Measurements from ENCODE around the gene MMP20. TPM values are rescaled to one million over a fixed set of nuclear protein-coding genes. Genes with fewer than 3 reads are reported as not detected.

Gene MMP20
- total and polyA plus RNA-seq, 2 donors (not counting 3 experiments of a cell fraction or from before 2014, with no cell fraction given), result not detected

DNA sequence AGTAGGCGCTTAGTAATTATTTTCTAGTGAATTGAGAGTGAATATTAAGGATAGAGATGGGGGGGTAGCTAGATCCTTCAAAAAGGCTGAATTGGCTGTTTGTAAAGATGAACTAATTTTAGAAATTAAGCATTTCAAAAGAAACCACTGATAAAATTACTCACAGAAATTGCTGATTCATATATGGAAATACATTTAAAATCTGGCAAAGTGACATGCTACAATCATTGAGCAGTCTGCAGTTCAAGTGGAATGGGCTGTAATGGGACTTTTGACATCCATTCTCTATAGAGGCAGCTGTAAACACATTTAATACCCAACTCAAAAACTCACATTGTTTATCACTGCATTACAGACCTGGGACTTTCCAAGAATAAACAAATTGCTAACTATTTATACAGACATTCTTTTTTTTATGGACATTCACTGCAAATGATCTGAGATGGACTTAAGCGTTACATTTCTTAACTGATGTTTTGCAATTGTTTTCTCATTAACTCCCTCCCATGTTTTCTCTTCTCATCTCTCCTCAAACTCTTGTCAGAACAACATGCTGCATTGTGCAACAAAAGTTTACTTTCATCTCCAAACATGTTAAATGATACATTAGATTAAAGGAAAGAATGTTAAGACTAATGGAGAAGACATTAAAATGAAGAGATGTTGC, 52.4 kb downstream of the MMP20 start:
- no peaks in the 10 kb centered on the region for H4K20me1 ChIP-seq (replicated peaks; ENCODE audit: control insufficient read depth, extremely low read depth, insufficient read depth, low read length)
- H3K79me2 ChIP-seq (ENCODE audit: control insufficient read depth, insufficient read depth, low read length), result no peaks in the 10 kb centered on the region
- FAIRE-seq (no peak), DNase-seq (ENCODE audit: low read depth, low spot score) (no peak)
- no peak overlapping the region for H3K4me3 ChIP-seq (replicated peaks in 1 of 3; ENCODE audit: insufficient read depth in 1 of 3, low read depth in 1 of 3, low read length in 3 of 3)
- H3K27me3 ChIP-seq (ENCODE audit: control insufficient read depth in 2 of 2, insufficient read depth in 2 of 2, low read length in 2 of 2), result no peaks in the 10 kb centered on the region
- BruUV-seq (replicated peaks), result no TSS peak
- H3K4me1 ChIP-seq (ENCODE audit: control insufficient read depth, extremely low read depth, insufficient read depth, low read length), result peaks cover 4% of the 10 kb centered on the region
- POLR2A ChIA-PET, result no interaction called here
- no peaks in the 10 kb centered on the region for H3K9me1 ChIP-seq (replicated peaks; ENCODE audit: control insufficient read depth, extremely low read depth, insufficient read depth, low read length)
- H2AFZ ChIP-seq (ENCODE audit: low read depth, low read length), result no peak overlapping the region
- dilution Hi-C loops (cut with MboI; ENCODE audit: extremely low pct_ligation_motif_present, low sequenced_read_pairs) (no loop called here), intact Hi-C loops (cut with micrococcal nuclease) (no loop called here)
- H3K27ac ChIP-seq (ENCODE audit: insufficient read depth, low read depth, low read length), result no peak overlapping the region
- H3K36me3 ChIP-seq (ENCODE audit: control insufficient read depth in 2 of 2, extremely low read depth in 1 of 2, insufficient read depth in 2 of 2, low read length in 2 of 2), result no peaks in the 10 kb centered on the region
- CTCF ChIA-PET, result interaction anchor here (1.4 to 2.2 kb wide), 2 partner anchors 41 to 94 kb away, joined by 3 to 4 read pairs; no protein-coding TSS in a partner anchor
- no peak overlapping the region for H3K4me2 ChIP-seq (ENCODE audit: insufficient read depth, low read length)
- H3K9me3 ChIP-seq (replicated peaks; ENCODE audit: control insufficient read depth, insufficient read depth, low read length), result no peaks in the 10 kb centered on the region
- H3K9ac ChIP-seq (replicated peaks; ENCODE audit: extremely low read depth, insufficient read depth, low read length), result no peak overlapping the region
- TF ChIP-seq MYC (IDR thresholded peaks at IDR 0.05; ENCODE audit: low read depth, low read length), result no peak
- no peak for TF ChIP-seq GATA2 (IDR thresholded peaks at IDR 0.05; ENCODE audit: insufficient read depth, insufficient read length, low read depth, low read length)
- TF ChIP-seq, protein P1, sequence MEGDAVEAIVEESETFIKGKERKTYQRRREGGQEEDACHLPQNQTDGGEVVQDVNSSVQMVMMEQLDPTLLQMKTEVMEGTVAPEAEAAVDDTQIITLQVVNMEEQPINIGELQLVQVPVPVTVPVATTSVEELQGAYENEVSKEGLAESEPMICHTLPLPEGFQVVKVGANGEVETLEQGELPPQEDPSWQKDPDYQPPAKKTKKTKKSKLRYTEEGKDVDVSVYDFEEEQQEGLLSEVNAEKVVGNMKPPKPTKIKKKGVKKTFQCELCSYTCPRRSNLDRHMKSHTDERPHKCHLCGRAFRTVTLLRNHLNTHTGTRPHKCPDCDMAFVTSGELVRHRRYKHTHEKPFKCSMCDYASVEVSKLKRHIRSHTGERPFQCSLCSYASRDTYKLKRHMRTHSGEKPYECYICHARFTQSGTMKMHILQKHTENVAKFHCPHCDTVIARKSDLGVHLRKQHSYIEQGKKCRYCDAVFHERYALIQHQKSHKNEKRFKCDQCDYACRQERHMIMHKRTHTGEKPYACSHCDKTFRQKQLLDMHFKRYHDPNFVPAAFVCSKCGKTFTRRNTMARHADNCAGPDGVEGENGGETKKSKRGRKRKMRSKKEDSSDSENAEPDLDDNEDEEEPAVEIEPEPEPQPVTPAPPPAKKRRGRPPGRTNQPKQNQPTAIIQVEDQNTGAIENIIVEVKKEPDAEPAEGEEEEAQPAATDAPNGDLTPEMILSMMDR (IDR thresholded peaks at IDR 0.05; ENCODE audit: extremely low read depth in 1 of 2, insufficient read depth in 1 of 2, low read depth in 1 of 2, low read length in 2 of 2), result no peak
- no peak for TF ChIP-seq POLR2AphosphoS5 (IDR thresholded peaks at IDR 0.05; ENCODE audit: insufficient read depth, low read depth, low read length)
- TF ChIP-seq POLR2A (IDR thresholded peaks at IDR 0.05; ENCODE audit: low read depth, low read length), result no peak

DNA sequence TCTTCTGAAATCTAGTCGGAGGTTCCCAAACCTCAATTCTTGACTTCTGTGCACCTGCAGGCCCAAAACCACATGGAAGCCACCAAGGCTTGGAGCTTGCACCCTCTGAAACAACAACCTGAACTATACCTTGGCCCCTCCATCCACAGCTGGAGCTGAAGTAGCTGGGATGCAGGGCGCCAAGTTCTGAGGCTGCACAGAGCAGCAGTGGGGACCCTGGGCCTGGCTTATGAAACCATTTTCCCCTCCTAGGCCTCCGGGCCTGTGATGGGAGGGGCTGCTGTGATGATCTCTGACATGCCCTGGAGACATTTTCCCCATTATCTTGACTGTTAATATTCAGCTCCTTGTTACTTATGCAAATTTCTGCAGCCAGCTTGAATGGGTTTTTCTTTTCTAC, 56.3 kb downstream of the MMP20 start:
- Histone ChIP-seq H3K27ac (ENCODE audit: insufficient read depth, low read depth, low read length) (no peak overlapping the region), H3K4me2 (ENCODE audit: insufficient read depth, low read length) (no peak overlapping the region), H4K20me1 (replicated peaks; ENCODE audit: control insufficient read depth, extremely low read depth, insufficient read depth, low read length) (no peaks in the 10 kb centered on the region), H3K4me3 (replicated peaks in 1 of 3; ENCODE audit: insufficient read depth in 1 of 3, low read depth in 1 of 3, low read length in 3 of 3) (no peak overlapping the region), H3K4me1 (ENCODE audit: control insufficient read depth, extremely low read depth, insufficient read depth, low read length) (peaks cover 3% of the 10 kb centered on the region), H2AFZ (ENCODE audit: low read depth, low read length) (no peak overlapping the region), H3K36me3 (ENCODE audit: control insufficient read depth in 2 of 2, extremely low read depth in 1 of 2, insufficient read depth in 2 of 2, low read length in 2 of 2) (no peaks in the 10 kb centered on the region), H3K9me3 (replicated peaks; ENCODE audit: control insufficient read depth, insufficient read depth, low read length) (no peaks in the 10 kb centered on the region), H3K27me3 (ENCODE audit: control insufficient read depth in 2 of 2, insufficient read depth in 2 of 2, low read length in 2 of 2) (no peaks in the 10 kb centered on the region), H3K9me1 (replicated peaks; ENCODE audit: control insufficient read depth, extremely low read depth, insufficient read depth, low read length) (no peaks in the 10 kb centered on the region), H3K9ac (replicated peaks; ENCODE audit: extremely low read depth, insufficient read depth, low read length) (no peak overlapping the region), H3K79me2 (ENCODE audit: control insufficient read depth, insufficient read depth, low read length) (no peaks in the 10 kb centered on the region)
- FAIRE-seq (no peak), DNase-seq (ENCODE audit: low read depth, low spot score) (no peak)
- dilution Hi-C loops (cut with MboI; ENCODE audit: extremely low pct_ligation_motif_present, low sequenced_read_pairs), result no loop called here
- intact Hi-C loops (cut with micrococcal nuclease), result no loop called here
- TF ChIP-seq, protein P2, sequence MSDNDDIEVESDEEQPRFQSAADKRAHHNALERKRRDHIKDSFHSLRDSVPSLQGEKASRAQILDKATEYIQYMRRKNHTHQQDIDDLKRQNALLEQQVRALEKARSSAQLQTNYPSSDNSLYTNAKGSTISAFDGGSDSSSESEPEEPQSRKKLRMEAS (IDR thresholded peaks at IDR 0.05; ENCODE audit: insufficient read depth, insufficient read length), result no peak
- no peak for TF ChIP-seq FOS (IDR thresholded peaks at IDR 0.05; ENCODE audit: borderline replicate concordance, insufficient read depth, low read length)
- no peak for TF ChIP-seq JUN (IDR thresholded peaks at IDR 0.05; ENCODE audit: borderline replicate concordance, insufficient read depth, insufficient read length, low read depth)
- no peak for TF ChIP-seq MYC (IDR thresholded peaks at IDR 0.05; ENCODE audit: low read depth, low read length)
- TF ChIP-seq GATA2 (IDR thresholded peaks at IDR 0.05; ENCODE audit: insufficient read depth, insufficient read length, low read depth, low read length), result no peak
- TF ChIP-seq EZH2 (IDR thresholded peaks at IDR 0.05; ENCODE audit: borderline replicate concordance, low read depth, low read length, severe bottlenecking), result no peak
- TF ChIP-seq, protein P1 (IDR thresholded peaks at IDR 0.05; ENCODE audit: extremely low read depth in 1 of 2, insufficient read depth in 1 of 2, low read depth in 1 of 2, low read length in 2 of 2), result no peak
- no peak for TF ChIP-seq POLR2A (IDR thresholded peaks at IDR 0.05; ENCODE audit: low read depth, low read length)
- no peak for TF ChIP-seq POLR2AphosphoS5 (IDR thresholded peaks at IDR 0.05; ENCODE audit: insufficient read depth, low read depth, low read length)
- CTCF ChIA-PET, result interaction anchor here (1.2 kb wide), 1 partner anchor 44 kb away, joined by 3 read pairs; no protein-coding TSS in a partner anchor
- BruUV-seq (replicated peaks), result no TSS peak
- POLR2A ChIA-PET, result interaction anchor here (1.1 kb wide), 1 partner anchor 31 kb away, joined by 3 read pairs; no protein-coding TSS in a partner anchor

Measured in endothelial cell of umbilical vein (primary cell).